HepG2 (cell line): ENCODE results near the gene ACACB. TPM values are rescaled to one million over a fixed set of nuclear protein-coding genes. Genes with fewer than 3 reads are reported as not detected.
A peak's percentile ranks its signal among the peaks of the same experiment; 100 is the strongest.

Experiments
- ARNTL ChIP-seq: sonication (generic); formaldehyde crosslinking; IDR thresholded peaks from 2 replicates; pipeline ENCODE4 v1.4.0; 2020; ENCODE audit warnings: mild to moderate bottlenecking, missing genetic modification reagents
- ATRX ChIP-seq: sonication (generic); formaldehyde crosslinking; IDR thresholded peaks from 2 replicates; pipeline ENCODE4 v1.4.0; 2020; ENCODE audit warnings: missing genetic modification reagents, borderline replicate concordance
- DPF2 ChIP-seq: sonication (generic); formaldehyde crosslinking; IDR thresholded peaks from 2 replicates; pipeline ENCODE4 v1.4.0; 2020; ENCODE audit warnings: mild to moderate bottlenecking, low read depth, missing genetic modification reagents, borderline replicate concordance
- HNF4A ChIP-seq: sonication (generic); formaldehyde crosslinking; IDR thresholded peaks from 2 replicates; pipeline ENCODE4 v1.4.0; 2020; ENCODE audit warnings: missing genetic modification reagents
- MED1 ChIP-seq: sonication (generic); formaldehyde crosslinking; IDR thresholded peaks from 2 replicates; pipeline ENCODE4 v1.4.0; 2020; ENCODE audit warnings: missing genetic modification reagents
- MXI1 ChIP-seq: IDR thresholded peaks from 3 replicates; pipeline ENCODE4 v1.6.1; 2012; ENCODE audit warnings: low read depth, low read length, inconsistent platforms, borderline replicate concordance
- NR2F6 ChIP-seq, 2 experiments: IDR thresholded peaks; 2 replicates each; pipeline ENCODE4 v1.6.1; 2016; ENCODE audit warnings: antibody characterized with exemption in 1 of 2, mild to moderate bottlenecking in 1 of 2
- NRL ChIP-seq: sonication (generic); formaldehyde crosslinking; IDR thresholded peaks from 2 replicates; pipeline ENCODE4 v1.5.0; 2020; ENCODE audit warnings: missing genetic modification reagents, mild to moderate bottlenecking, moderate library complexity, borderline replicate concordance
- PAF1 ChIP-seq: IDR thresholded peaks from 2 replicates; pipeline ENCODE4 v1.6.1; 2016; ENCODE audit warnings: missing genetic modification reagents, missing compliant biosample characterization
- PCBP1 ChIP-seq: fragments of 200-400 bp; formaldehyde crosslinking; IDR thresholded peaks from 2 replicates; pipeline ENCODE4 v1.6.1; 2017; ENCODE audit warnings: mild to moderate bottlenecking, low read depth, low read length, borderline replicate concordance
- RBFOX2 ChIP-seq: fragments of 200-400 bp; formaldehyde crosslinking; IDR thresholded peaks from 2 replicates; pipeline ENCODE4 v1.6.1; 2017; ENCODE audit warnings: low read depth, mild to moderate bottlenecking, low read length
- ZMYM2 ChIP-seq: sonication (generic); formaldehyde crosslinking; IDR thresholded peaks from 2 replicates; pipeline ENCODE4 v1.8.0; 2022; ENCODE audit warnings: mild to moderate bottlenecking, missing genetic modification reagents
- ZNF207 ChIP-seq: fragments of 450-650 bp; IDR thresholded peaks from 2 replicates; pipeline ENCODE4 v1.6.1; 2016; ENCODE audit warnings: antibody characterized with exemption, borderline replicate concordance
- ZNF292 ChIP-seq: sonication (generic); formaldehyde crosslinking; IDR thresholded peaks from 2 replicates; pipeline ENCODE4 v1.8.1; 2022; ENCODE audit warnings: mild to moderate bottlenecking, low read depth, missing genetic modification reagents, borderline replicate concordance
- ZNF34 ChIP-seq: sonication (generic); formaldehyde crosslinking; IDR thresholded peaks from 2 replicates; pipeline ENCODE4 v1.4.0; 2020; ENCODE audit warnings: mild to moderate bottlenecking, missing genetic modification reagents, borderline replicate concordance
- ZNF577 ChIP-seq: sonication (generic); formaldehyde crosslinking; IDR thresholded peaks from 2 replicates; pipeline ENCODE4 v1.4.0; 2020; ENCODE audit warnings: mild to moderate bottlenecking, low read depth, missing genetic modification reagents, borderline replicate concordance
- ZSCAN30 ChIP-seq: sonication (generic); formaldehyde crosslinking; IDR thresholded peaks from 2 replicates; pipeline ENCODE4 v1.5.0; 2020; ENCODE audit warnings: mild to moderate bottlenecking, missing genetic modification reagents
- polyA plus RNA-seq, 8 experiments: library from polyadenylated mRNA; depleted of rRNA in 3 of 8; stranded (reverse) in 7 of 8; unstranded in 1 of 8; fragments of >200 nt; fragmentation: Illumina TruSeq in 4 of 8; extraction: Trizol in 4 of 8; gene quantifications; 2 replicates each; pipeline versions ENCODE4 v1.2.1 to v1.2.3, GENCODE V29; 2011 to 2016; ENCODE audit warnings: low read depth in 4 of 8, missing spikeins in 1 of 8, mixed read lengths in 1 of 8; ENCODE audit not compliant: insufficient read depth in 1 of 8
- total RNA-seq, 5 experiments: library from RNA; depleted of rRNA; stranded (reverse); fragments of >200 nt; fragmentation: Illumina TruSeq; extraction: Trizol; gene quantifications; 2 replicates each; pipeline ENCODE4 v1.2.3, GENCODE V29; 2016; ENCODE audit warnings: low read depth in 1 of 5
- TF ChIP-seq, protein P1 (sequence below): IDR thresholded peaks from 2 replicates; pipeline ENCODE4 v1.6.1; 2012; ENCODE audit warnings: low read depth, low read length, improper control_type of control experiment
- TF ChIP-seq, protein P2 (sequence below): sonication (generic); formaldehyde crosslinking; IDR thresholded peaks from 2 replicates; pipeline ENCODE4 v1.4.0; 2020; ENCODE audit warnings: mild to moderate bottlenecking, missing genetic modification reagents
- TF ChIP-seq, protein P3 (sequence below): sonication (generic); formaldehyde crosslinking; IDR thresholded peaks from 2 replicates; pipeline ENCODE4 v1.4.0; 2020; ENCODE audit warnings: missing genetic modification reagents
- TF ChIP-seq, protein P4 (sequence below): sonication (generic); formaldehyde crosslinking; IDR thresholded peaks from 2 replicates; pipeline ENCODE4 v1.8.0; 2022; ENCODE audit warnings: missing genetic modification reagents, mild to moderate bottlenecking, inconsistent platforms, borderline replicate concordance

Gene ACACB
- total and polyA plus RNA-seq, 2 of the 13 experiments (the other 11 are each of a cell fraction or from before 2014, with no cell fraction given) = 6.2 to 8.6 TPM

DNA sequence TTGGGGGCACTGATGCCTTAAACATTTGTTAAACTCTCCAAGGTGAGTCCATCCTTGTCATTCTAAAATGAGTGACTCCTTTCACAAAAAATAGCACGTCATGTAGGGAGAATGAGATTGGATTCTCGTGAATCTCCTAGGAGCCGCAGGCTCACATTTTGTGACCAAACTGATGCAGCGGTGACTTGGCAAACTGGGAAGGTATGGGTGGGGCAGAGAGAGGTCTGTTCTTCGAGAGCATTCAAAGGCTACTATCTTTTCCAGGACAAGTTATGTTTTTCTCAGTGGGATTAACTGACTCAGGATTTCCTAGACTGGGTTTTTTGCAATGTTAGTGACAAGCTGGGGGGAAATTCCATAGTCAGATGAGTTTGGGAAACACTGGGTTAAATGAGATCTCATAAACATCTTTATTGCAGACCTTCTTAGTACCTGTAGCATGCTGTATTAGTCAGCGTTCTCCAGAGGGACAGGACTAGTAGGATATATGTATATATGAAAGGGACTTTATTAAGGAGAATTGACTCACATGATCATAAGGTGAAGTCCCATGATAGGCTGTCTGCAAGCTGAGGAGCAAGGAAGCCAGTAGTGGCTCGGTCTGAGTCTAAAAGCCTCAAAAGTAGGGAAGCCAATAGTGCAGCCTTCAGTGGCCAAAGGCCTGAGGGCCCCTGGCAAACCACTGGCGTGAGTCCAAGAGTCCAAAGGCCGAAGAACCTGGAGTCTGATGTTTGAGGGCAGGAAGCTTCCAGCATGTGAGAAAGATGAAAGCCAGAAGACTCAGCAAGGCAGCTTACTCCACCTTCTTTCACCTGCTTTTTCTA is 131.7 kb downstream of the ACACB start (continued):
- TF ChIP-seq PAF1 (CRISPR knock-in tag) (no peak), ARNTL (no peak), DPF2 (CRISPR knock-in tag) (no peak), ZNF577 (CRISPR knock-in tag) (no peak), RBFOX2 (no peak), MXI1 (no peak), ZSCAN30 (CRISPR knock-in tag) (no peak), HNF4A (CRISPR knock-in tag) (peak; percentile 92), MED1 (0 out of 2 replicates have a peak, but pooled peaks have one; percentile 27), PCBP1 (no peak), ZNF34 (no peak), ATRX (CRISPR knock-in tag) (no peak), ZNF207 (no peak), NR2F6 (IDR thresholded peaks at IDR 0.05) (no peak), NR2F6 (CRISPR knock-in tag; IDR thresholded peaks at IDR 0.05) (0 out of 2 replicates have a peak, but pooled peaks have one; percentile 17), ZMYM2 (CRISPR knock-in tag) (no peak), NRL (CRISPR knock-in tag) (no peak), ZNF292 (0 out of 2 replicates have a peak, but pooled peaks have one; percentile 34)
- TF ChIP-seq, protein P1, sequence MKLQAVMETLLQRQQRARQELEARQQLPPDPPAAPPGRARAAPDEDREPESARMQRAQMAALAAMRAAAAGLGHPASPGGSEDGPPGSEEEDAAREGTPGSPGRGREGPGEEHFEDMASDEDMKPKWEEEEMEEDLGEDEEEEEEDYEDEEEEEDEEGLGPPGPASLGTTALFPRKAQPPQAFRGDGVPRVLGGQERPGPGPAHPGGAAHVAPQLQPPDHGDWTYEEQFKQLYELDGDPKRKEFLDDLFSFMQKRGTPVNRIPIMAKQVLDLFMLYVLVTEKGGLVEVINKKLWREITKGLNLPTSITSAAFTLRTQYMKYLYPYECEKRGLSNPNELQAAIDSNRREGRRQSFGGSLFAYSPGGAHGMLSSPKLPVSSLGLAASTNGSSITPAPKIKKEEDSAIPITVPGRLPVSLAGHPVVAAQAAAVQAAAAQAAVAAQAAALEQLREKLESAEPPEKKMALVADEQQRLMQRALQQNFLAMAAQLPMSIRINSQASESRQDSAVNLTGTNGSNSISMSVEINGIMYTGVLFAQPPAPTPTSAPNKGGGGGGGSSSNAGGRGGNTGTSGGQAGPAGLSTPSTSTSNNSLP = no peak
- TF ChIP-seq, protein P2, sequence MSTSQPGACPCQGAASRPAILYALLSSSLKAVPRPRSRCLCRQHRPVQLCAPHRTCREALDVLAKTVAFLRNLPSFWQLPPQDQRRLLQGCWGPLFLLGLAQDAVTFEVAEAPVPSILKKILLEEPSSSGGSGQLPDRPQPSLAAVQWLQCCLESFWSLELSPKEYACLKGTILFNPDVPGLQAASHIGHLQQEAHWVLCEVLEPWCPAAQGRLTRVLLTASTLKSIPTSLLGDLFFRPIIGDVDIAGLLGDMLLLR (CRISPR knock-in tag) = no peak
- TF ChIP-seq, protein P3, sequence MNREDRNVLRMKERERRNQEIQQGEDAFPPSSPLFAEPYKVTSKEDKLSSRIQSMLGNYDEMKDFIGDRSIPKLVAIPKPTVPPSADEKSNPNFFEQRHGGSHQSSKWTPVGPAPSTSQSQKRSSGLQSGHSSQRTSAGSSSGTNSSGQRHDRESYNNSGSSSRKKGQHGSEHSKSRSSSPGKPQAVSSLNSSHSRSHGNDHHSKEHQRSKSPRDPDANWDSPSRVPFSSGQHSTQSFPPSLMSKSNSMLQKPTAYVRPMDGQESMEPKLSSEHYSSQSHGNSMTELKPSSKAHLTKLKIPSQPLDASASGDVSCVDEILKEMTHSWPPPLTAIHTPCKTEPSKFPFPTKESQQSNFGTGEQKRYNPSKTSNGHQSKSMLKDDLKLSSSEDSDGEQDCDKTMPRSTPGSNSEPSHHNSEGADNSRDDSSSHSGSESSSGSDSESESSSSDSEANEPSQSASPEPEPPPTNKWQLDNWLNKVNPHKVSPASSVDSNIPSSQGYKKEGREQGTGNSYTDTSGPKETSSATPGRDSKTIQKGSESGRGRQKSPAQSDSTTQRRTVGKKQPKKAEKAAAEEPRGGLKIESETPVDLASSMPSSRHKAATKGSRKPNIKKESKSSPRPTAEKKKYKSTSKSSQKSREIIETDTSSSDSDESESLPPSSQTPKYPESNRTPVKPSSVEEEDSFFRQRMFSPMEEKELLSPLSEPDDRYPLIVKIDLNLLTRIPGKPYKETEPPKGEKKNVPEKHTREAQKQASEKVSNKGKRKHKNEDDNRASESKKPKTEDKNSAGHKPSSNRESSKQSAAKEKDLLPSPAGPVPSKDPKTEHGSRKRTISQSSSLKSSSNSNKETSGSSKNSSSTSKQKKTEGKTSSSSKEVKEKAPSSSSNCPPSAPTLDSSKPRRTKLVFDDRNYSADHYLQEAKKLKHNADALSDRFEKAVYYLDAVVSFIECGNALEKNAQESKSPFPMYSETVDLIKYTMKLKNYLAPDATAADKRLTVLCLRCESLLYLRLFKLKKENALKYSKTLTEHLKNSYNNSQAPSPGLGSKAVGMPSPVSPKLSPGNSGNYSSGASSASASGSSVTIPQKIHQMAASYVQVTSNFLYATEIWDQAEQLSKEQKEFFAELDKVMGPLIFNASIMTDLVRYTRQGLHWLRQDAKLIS (CRISPR knock-in tag) = no peak
- TF ChIP-seq, protein P4, sequence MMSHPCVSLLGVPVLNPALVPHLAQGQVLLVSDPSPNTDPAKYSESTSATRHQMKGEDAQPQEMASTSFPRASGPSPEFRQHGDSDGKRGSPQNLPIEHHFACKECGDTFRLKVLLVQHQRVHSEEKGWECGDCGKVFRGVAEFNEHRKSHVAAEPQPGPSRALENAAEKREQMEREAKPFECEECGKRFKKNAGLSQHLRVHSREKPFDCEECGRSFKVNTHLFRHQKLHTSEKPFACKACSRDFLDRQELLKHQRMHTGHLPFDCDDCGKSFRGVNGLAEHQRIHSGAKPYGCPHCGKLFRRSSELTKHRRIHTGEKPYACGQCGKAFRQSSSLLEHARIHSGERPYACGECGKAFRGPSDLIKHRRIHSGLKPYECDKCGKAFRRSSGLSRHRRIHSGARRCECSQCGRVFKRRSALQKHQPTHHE = no peak
